Measurements from ENCODE around the gene KRTAP10-11. TPM values are rescaled to one million over a fixed set of nuclear protein-coding genes. Genes with fewer than 3 reads are reported as not detected.

The KRTAP10-11 gene
- total and polyA plus RNA-seq, 5 donors from 2014 or later: not detected

DNA sequence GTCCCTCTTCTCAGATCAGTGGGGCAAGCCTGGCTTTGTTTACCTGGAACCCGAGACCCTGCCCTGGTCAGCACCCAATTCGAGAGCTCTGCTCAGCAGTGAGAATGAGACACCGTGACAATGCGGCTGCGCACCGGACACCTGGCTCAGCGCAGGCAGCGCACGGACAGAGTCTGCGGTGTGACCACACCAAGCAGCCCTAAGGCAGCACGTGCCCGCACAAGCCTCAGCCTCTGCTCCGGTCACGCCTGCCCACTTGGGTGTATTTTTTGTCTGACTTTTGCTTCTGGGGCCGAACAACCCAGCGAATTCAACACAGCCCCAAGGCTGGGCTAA lies 29.7 kb upstream of the KRTAP10-11 start:
- no peaks in the 10 kb centered on the region for H3K27me3 Mint-ChIP-seq
- no peak for ATAC-seq (ENCODE audit: low read depth in 2 of 2)
- H3K36me3 Mint-ChIP-seq: peaks cover 4% of the 10 kb centered on the region
- Histone ChIP-seq H3K4me3 (ENCODE audit: low read depth, low read length) (no peak overlapping the region), H3K4me1 (ENCODE audit: control insufficient read depth, insufficient read depth, low read length, poor library complexity, severe bottlenecking) (peaks cover 24% of the 10 kb centered on the region), H3K36me3 (ENCODE audit: control insufficient read depth, insufficient read depth, low read length) (no peaks in the 10 kb centered on the region), H3K27me3 (ENCODE audit: control insufficient read depth, insufficient read depth, low read length) (no peaks in the 10 kb centered on the region), H3K27ac (ENCODE audit: insufficient read depth, low read length, poor library complexity, severe bottlenecking) (no peak overlapping the region), H3K9me3 (ENCODE audit: control insufficient read depth in 2 of 2, low read length in 2 of 2) (peaks cover 10% of the 10 kb centered on the region in 2 experiments)
- H3K4me3 Mint-ChIP-seq: no peak overlapping the region
- H3K27ac Mint-ChIP-seq: peak overlapping the region in 2 of 3 donors; percentile 68 to 71
- H3K4me1 Mint-ChIP-seq: peaks cover 17 to 56% (median 21%) of the 10 kb centered on the region in 4 donors
- DNase-seq: no peak
- peaks cover 3 to 22% (median 16%) of the 10 kb centered on the region in 7 donors for H3K9me3 Mint-ChIP-seq

DNA sequence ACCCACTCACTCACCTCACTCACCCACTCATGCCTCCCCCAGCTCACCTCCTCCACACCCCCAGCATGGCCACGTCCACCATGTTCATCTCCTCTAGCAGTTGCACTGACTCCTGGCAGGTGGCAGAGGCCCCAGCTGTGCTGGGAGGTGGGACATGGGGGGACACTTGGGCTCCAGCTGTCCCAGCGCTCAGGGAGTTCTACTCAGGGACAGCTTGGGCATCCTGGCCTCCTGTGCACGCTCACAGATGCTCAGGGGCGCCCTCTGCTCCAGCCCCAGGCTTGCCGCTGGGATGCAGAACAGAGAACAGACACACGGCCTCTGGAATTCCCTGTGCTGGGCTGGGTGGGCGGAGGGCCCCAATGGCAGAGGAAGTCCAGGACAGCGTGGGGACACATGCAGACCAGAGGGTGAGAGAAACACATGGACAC lies 29.1 kb upstream of the KRTAP10-11 start:
- Histone ChIP-seq H3K9me3 (ENCODE audit: control insufficient read depth in 2 of 2, low read length in 2 of 2) (peaks cover 6 to 8% of the 10 kb centered on the region in 2 experiments), H3K4me1 (ENCODE audit: control insufficient read depth, insufficient read depth, low read length, poor library complexity, severe bottlenecking) (peaks cover 24% of the 10 kb centered on the region), H3K27ac (ENCODE audit: insufficient read depth, low read length, poor library complexity, severe bottlenecking) (no peak overlapping the region), H3K36me3 (ENCODE audit: control insufficient read depth, insufficient read depth, low read length) (no peaks in the 10 kb centered on the region), H3K4me3 (ENCODE audit: low read depth, low read length) (no peak overlapping the region), H3K27me3 (ENCODE audit: control insufficient read depth, insufficient read depth, low read length) (no peaks in the 10 kb centered on the region)
- H3K4me3 Mint-ChIP-seq: no peak overlapping the region
- peaks cover 17 to 56% (median 21%) of the 10 kb centered on the region in 4 donors for H3K4me1 Mint-ChIP-seq
- peaks cover 5 to 22% (median 16%) of the 10 kb centered on the region in 7 donors for H3K9me3 Mint-ChIP-seq
- peak overlapping the region; percentile 20 to 93 (median 68) for H3K27ac Mint-ChIP-seq
- DNase-seq (no peak), ATAC-seq (ENCODE audit: low read depth in 2 of 2) (no peak)
- peaks cover 4% of the 10 kb centered on the region for H3K36me3 Mint-ChIP-seq
- H3K27me3 Mint-ChIP-seq: no peaks in the 10 kb centered on the region

DNA sequence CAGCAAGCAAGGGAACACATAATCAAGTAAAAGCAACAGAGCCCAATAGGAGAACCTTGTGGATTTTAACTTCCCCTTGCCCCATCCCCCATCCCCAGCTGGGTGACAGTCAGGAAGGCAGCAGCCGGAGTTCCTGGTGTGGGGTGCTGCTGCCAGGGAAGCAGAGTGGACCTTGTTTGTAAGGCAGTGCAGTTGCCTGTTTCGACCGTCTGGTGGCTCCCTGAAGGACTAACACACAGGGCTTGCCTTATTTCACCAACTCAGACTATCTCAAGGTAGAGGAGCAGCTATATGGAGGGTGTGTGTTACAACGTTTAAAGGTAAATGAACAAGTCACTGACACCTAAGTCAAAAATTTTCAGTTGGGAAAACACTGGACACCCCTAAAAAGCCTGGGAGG lies 27.7 kb upstream of the KRTAP10-11 start:
- Mint-ChIP-seq H3K27me3 (no peaks in the 10 kb centered on the region), H3K36me3 (peaks cover 17% of the 10 kb centered on the region), H3K27ac (peak overlapping the region; percentile 81 to 97 (median 93)), H3K4me3 (peak overlapping the region; percentile 51 to 81 (median 68)), H3K9me3 (peaks cover 5 to 33% (median 18%) of the 10 kb centered on the region in 7 donors), H3K4me1 (peaks cover 17 to 54% (median 21%) of the 10 kb centered on the region in 4 donors)
- DNase-seq (no peak), ATAC-seq (ENCODE audit: low read depth in 2 of 2) (peak; percentile 15)
- H3K36me3 ChIP-seq (ENCODE audit: control insufficient read depth, insufficient read depth, low read length): no peaks in the 10 kb centered on the region
- peak overlapping the region; percentile 70 for H3K27ac ChIP-seq (ENCODE audit: insufficient read depth, low read length, poor library complexity, severe bottlenecking)
- peak overlapping the region; percentile 58 for H3K4me3 ChIP-seq (ENCODE audit: low read depth, low read length)
- peaks cover 12 to 15% of the 10 kb centered on the region in 2 experiments for H3K9me3 ChIP-seq (ENCODE audit: control insufficient read depth in 2 of 2, low read length in 2 of 2)
- H3K4me1 ChIP-seq (ENCODE audit: control insufficient read depth, insufficient read depth, low read length, poor library complexity, severe bottlenecking): peaks cover 24% of the 10 kb centered on the region
- H3K27me3 ChIP-seq (ENCODE audit: control insufficient read depth, insufficient read depth, low read length): no peaks in the 10 kb centered on the region

DNA sequence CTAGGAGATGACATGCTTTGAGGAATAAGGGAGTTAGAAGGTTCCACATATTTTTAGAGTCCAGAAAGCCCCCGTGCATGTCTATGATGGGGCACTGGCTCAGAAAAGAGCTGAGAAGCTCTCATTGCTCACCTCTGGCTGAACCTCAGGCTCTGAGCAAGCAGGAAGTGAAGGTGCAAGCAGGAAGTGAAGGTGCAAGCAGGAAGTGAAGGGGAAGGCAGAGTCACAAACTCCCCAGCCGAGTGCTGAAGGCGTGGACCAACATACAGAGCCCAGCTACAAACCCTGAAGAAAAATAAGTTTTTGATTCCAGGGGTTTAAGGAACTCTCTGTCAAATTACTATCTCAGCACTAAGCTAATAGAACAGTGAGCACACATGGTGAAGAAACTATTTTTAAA lies 27.3 kb upstream of the KRTAP10-11 start:
- DNase-seq (peak; percentile 32 to 85 (median 76)), ATAC-seq (ENCODE audit: low read depth in 2 of 2) (peak; percentile 98 to 100)
- Mint-ChIP-seq H3K4me1 (peaks cover 19 to 54% (median 21%) of the 10 kb centered on the region in 4 donors), H3K36me3 (peaks cover 20% of the 10 kb centered on the region), H3K27ac (peak overlapping the region; percentile 81 to 97 (median 93)), H3K27me3 (no peaks in the 10 kb centered on the region), H3K9me3 (peaks cover 5 to 37% (median 22%) of the 10 kb centered on the region in 7 donors), H3K4me3 (peak overlapping the region; percentile 51 to 81 (median 68))
- peak overlapping the region; percentile 58 for H3K4me3 ChIP-seq (ENCODE audit: low read depth, low read length)
- H3K27ac ChIP-seq (ENCODE audit: insufficient read depth, low read length, poor library complexity, severe bottlenecking): peak overlapping the region; percentile 70
- H3K36me3 ChIP-seq (ENCODE audit: control insufficient read depth, insufficient read depth, low read length): no peaks in the 10 kb centered on the region
- H3K27me3 ChIP-seq (ENCODE audit: control insufficient read depth, insufficient read depth, low read length): no peaks in the 10 kb centered on the region
- H3K4me1 ChIP-seq (ENCODE audit: control insufficient read depth, insufficient read depth, low read length, poor library complexity, severe bottlenecking): peaks cover 24% of the 10 kb centered on the region
- H3K9me3 ChIP-seq (ENCODE audit: control insufficient read depth in 2 of 2, low read length in 2 of 2): peaks cover 16 to 19% of the 10 kb centered on the region in 2 experiments

DNA sequence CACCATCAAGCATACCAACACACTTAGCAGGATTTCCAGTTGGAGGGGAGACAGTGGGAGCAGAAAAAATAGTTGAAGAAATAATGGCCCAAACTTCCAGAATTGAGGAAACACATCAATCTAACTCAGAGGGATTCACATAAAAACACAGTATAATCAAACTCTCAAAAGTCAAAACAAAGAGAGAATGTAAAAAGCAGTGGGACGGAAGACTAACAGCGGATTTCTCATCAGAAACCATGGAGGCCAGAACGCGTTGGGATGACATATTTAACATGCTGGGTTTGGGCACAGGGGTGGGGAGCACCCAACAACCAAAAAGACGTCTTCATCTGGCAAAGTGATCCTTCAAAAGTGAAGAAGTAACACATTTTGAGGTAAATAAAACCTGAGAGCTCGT lies 26.3 kb upstream of the KRTAP10-11 start:
- H3K36me3 ChIP-seq (ENCODE audit: control insufficient read depth, insufficient read depth, low read length): no peaks in the 10 kb centered on the region
- H3K27ac Mint-ChIP-seq: peak overlapping the region in 2 of 3 donors; percentile 44 to 81
- peaks cover 24% of the 10 kb centered on the region for H3K4me1 ChIP-seq (ENCODE audit: control insufficient read depth, insufficient read depth, low read length, poor library complexity, severe bottlenecking)
- H3K36me3 Mint-ChIP-seq: peaks cover 20% of the 10 kb centered on the region
- H3K9me3 Mint-ChIP-seq: peaks cover 5 to 45% (median 30%) of the 10 kb centered on the region in 7 donors
- H3K27me3 ChIP-seq (ENCODE audit: control insufficient read depth, insufficient read depth, low read length): no peaks in the 10 kb centered on the region
- peaks cover 3% of the 10 kb centered on the region for H3K27me3 Mint-ChIP-seq
- DNase-seq: no peak
- H3K27ac ChIP-seq (ENCODE audit: insufficient read depth, low read length, poor library complexity, severe bottlenecking): no peak overlapping the region
- H3K4me3 Mint-ChIP-seq: peak overlapping the region in 2 of 4 donors; percentile 29 to 31
- peaks cover 20 to 50% (median 22%) of the 10 kb centered on the region in 4 donors for H3K4me1 Mint-ChIP-seq
- H3K9me3 ChIP-seq (ENCODE audit: control insufficient read depth in 2 of 2, low read length in 2 of 2): peaks cover 25 to 28% of the 10 kb centered on the region in 2 experiments
- ATAC-seq (ENCODE audit: low read depth in 2 of 2): no peak
- H3K4me3 ChIP-seq (ENCODE audit: low read depth, low read length): no peak overlapping the region

DNA sequence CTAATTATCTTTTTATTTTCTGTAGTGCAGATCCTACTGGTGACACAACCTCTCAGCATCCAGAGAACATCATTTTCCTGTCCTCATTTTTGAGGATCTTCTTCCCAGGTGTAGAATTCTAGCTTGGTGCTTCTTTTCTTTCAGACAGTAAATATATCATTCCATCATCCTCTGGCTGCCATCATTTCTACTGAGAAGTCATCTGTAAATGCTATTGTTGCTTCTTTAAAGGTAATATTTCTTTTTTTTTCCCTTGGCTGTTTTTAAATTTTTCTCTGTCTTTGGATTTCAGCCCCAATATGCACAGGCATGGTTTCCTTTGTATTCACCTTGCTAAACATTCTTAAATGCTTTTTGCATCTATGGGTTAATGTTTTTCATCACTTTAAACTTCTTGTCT lies 22.6 kb upstream of the KRTAP10-11 start:
- no peaks in the 10 kb centered on the region for H3K36me3 ChIP-seq (ENCODE audit: control insufficient read depth, insufficient read depth, low read length)
- peaks cover 15 to 27% (median 19%) of the 10 kb centered on the region in 4 donors for H3K4me1 Mint-ChIP-seq
- DNase-seq: no peak
- H3K27me3 Mint-ChIP-seq: peaks cover 5% of the 10 kb centered on the region
- H3K36me3 Mint-ChIP-seq: peaks cover 20% of the 10 kb centered on the region
- H3K9me3 ChIP-seq (ENCODE audit: control insufficient read depth in 2 of 2, low read length in 2 of 2): peaks cover 25 to 28% of the 10 kb centered on the region in 2 experiments
- H3K9me3 Mint-ChIP-seq: peaks cover 5 to 45% (median 30%) of the 10 kb centered on the region in 7 donors
- ATAC-seq (ENCODE audit: low read depth in 2 of 2): no peak
- no peak overlapping the region for H3K4me3 Mint-ChIP-seq
- H3K27ac ChIP-seq (ENCODE audit: insufficient read depth, low read length, poor library complexity, severe bottlenecking): no peak overlapping the region
- no peak overlapping the region for H3K4me3 ChIP-seq (ENCODE audit: low read depth, low read length)
- peaks cover 11% of the 10 kb centered on the region for H3K4me1 ChIP-seq (ENCODE audit: control insufficient read depth, insufficient read depth, low read length, poor library complexity, severe bottlenecking)
- no peak overlapping the region for H3K27ac Mint-ChIP-seq
- no peaks in the 10 kb centered on the region for H3K27me3 ChIP-seq (ENCODE audit: control insufficient read depth, insufficient read depth, low read length)

DNA sequence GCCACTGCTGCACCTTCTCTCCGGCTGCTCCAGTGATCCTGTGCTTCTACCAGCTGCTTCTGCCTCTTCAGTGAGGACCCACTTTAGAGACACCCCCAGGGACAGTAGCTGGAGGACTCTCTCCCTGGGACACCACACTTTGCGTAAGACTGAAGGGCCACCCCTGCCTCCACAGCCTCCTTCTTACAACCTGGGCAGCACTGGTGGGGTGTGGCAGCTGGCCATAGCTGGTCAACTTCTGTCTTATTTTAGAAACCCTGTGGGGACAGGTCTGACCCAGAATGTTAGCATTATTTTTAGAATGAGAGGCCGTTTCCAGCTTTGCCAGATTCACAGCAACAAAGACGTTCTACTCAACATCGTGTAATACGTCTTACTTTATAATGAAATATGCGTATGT lies 20.5 kb upstream of the KRTAP10-11 start:
- no peak overlapping the region for H3K4me3 Mint-ChIP-seq
- peaks cover 17% of the 10 kb centered on the region for H3K4me1 ChIP-seq (ENCODE audit: control insufficient read depth, insufficient read depth, low read length, poor library complexity, severe bottlenecking)

DNA sequence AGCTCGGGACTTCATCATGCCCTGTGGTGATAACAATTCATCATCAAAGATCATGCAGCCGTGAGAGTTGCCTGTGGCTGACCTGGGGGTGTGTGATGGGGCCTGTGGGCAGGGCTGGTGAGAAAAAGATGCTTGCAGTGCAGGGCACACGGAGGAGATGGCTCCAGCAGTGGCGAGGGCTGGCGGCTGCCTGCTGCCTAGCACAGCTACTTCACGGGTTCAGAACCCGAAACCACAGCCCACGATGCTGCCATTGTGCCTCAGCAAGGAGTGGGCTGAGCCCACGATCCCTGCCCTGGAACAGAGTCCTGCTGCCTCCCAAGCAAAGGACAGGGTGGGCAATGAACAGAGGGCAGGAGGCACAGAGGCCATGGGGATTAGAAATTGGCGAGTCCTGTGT lies 20.0 kb upstream of the KRTAP10-11 start:
- H3K9me3 ChIP-seq (ENCODE audit: control insufficient read depth in 2 of 2, low read length in 2 of 2): peaks cover 24 to 38% of the 10 kb centered on the region in 2 experiments
- H3K27ac ChIP-seq (ENCODE audit: insufficient read depth, low read length, poor library complexity, severe bottlenecking): no peak overlapping the region
- Mint-ChIP-seq H3K27me3 (peaks cover 9% of the 10 kb centered on the region), H3K4me3 (no peak overlapping the region), H3K27ac (no peak overlapping the region), H3K36me3 (peaks cover 16% of the 10 kb centered on the region), H3K9me3 (peaks cover 3 to 39% (median 31%) of the 10 kb centered on the region in 7 donors), H3K4me1 (peaks cover 5 to 29% (median 12%) of the 10 kb centered on the region in 4 donors)
- no peaks in the 10 kb centered on the region for H3K36me3 ChIP-seq (ENCODE audit: control insufficient read depth, insufficient read depth, low read length)
- no peaks in the 10 kb centered on the region for H3K27me3 ChIP-seq (ENCODE audit: control insufficient read depth, insufficient read depth, low read length)
- no peak overlapping the region for H3K4me3 ChIP-seq (ENCODE audit: low read depth, low read length)
- ATAC-seq (ENCODE audit: low read depth in 2 of 2): no peak
- DNase-seq: no peak
- peaks cover 17% of the 10 kb centered on the region for H3K4me1 ChIP-seq (ENCODE audit: control insufficient read depth, insufficient read depth, low read length, poor library complexity, severe bottlenecking)

More for the DNA sequence above, 20.5 kb upstream of the KRTAP10-11 start:
- Histone ChIP-seq H3K36me3 (ENCODE audit: control insufficient read depth, insufficient read depth, low read length) (no peaks in the 10 kb centered on the region), H3K27me3 (ENCODE audit: control insufficient read depth, insufficient read depth, low read length) (no peaks in the 10 kb centered on the region), H3K9me3 (ENCODE audit: control insufficient read depth in 2 of 2, low read length in 2 of 2) (peaks cover 21 to 33% of the 10 kb centered on the region in 2 experiments), H3K27ac (ENCODE audit: insufficient read depth, low read length, poor library complexity, severe bottlenecking) (no peak overlapping the region), H3K4me3 (ENCODE audit: low read depth, low read length) (no peak overlapping the region)
- Mint-ChIP-seq H3K36me3 (peaks cover 16% of the 10 kb centered on the region), H3K27ac (no peak overlapping the region), H3K9me3 (peaks cover 5 to 34% (median 27%) of the 10 kb centered on the region in 7 donors), H3K4me1 (peaks cover 5 to 25% (median 8%) of the 10 kb centered on the region in 4 donors), H3K27me3 (peaks cover 5% of the 10 kb centered on the region)
- no peak for DNase-seq
- no peak for ATAC-seq (ENCODE audit: low read depth in 2 of 2)
